HG03064 (cell line): ENCODE data around the gene SPSB1.

Experiments used
- ATAC-seq: cut with Tn5 transposase; IDR thresholded peaks from one replicate; pipeline ENCODE4 v1.9.1; 2021; ENCODE audit warnings: low read depth; ENCODE audit not compliant: unreplicated experiment

Gene SPSB1

GRCh38 chr1:9317591-9318417 is 25.1 kb downstream of the SPSB1 start:
- no peak for ATAC-seq

- ATAC-seq: no peak
These were observed 26.6 kb downstream of the SPSB1 start for GRCh38 chr1:9319208-9319788.

GRCh38 chr1:9319789-9320519 is 27.3 kb downstream of the SPSB1 start:
- ATAC-seq: no peak

- no peak for ATAC-seq
These were observed 28.1 kb downstream of the SPSB1 start for GRCh38 chr1:9320520-9321479.

GRCh38 chr1:9321480-9321849 is 28.8 kb downstream of the SPSB1 start:
- ATAC-seq: no peak

GRCh38 chr1:9321986-9322660 is 29.4 kb downstream of the SPSB1 start:
- ATAC-seq: no peak

GRCh38 chr1:9322661-9323244 is 30.1 kb downstream of the SPSB1 start:
- ATAC-seq: no peak

- ATAC-seq: no peak
These were observed 31.8 kb downstream of the SPSB1 start for GRCh38 chr1:9324246-9325096.

GRCh38 chr1:9326596-9326995 is 33.9 kb downstream of the SPSB1 start:
- ATAC-seq: no peak

GRCh38 chr1:9328201-9328600 is 35.5 kb downstream of the SPSB1 start:
- no peak for ATAC-seq

GRCh38 chr1:9328715-9329114 is 36.0 kb downstream of the SPSB1 start:
- no peak for ATAC-seq

GRCh38 chr1:9331016-9331415 is 38.3 kb downstream of the SPSB1 start:
- ATAC-seq: no peak

GRCh38 chr1:9331558-9332346 is 39.1 kb downstream of the SPSB1 start:
- no peak for ATAC-seq

GRCh38 chr1:9332513-9333143 is 39.9 kb downstream of the SPSB1 start:
- no peak for ATAC-seq

- no peak for ATAC-seq
These were observed 45.9 kb downstream of the SPSB1 start for GRCh38 chr1:9338397-9339246.

GRCh38 chr1:9340172-9340854 is 47.6 kb downstream of the SPSB1 start:
- ATAC-seq: no peak
